ENCODE measurements around the gene BAIAP2L1.

Gene BAIAP2L1

DNA sequence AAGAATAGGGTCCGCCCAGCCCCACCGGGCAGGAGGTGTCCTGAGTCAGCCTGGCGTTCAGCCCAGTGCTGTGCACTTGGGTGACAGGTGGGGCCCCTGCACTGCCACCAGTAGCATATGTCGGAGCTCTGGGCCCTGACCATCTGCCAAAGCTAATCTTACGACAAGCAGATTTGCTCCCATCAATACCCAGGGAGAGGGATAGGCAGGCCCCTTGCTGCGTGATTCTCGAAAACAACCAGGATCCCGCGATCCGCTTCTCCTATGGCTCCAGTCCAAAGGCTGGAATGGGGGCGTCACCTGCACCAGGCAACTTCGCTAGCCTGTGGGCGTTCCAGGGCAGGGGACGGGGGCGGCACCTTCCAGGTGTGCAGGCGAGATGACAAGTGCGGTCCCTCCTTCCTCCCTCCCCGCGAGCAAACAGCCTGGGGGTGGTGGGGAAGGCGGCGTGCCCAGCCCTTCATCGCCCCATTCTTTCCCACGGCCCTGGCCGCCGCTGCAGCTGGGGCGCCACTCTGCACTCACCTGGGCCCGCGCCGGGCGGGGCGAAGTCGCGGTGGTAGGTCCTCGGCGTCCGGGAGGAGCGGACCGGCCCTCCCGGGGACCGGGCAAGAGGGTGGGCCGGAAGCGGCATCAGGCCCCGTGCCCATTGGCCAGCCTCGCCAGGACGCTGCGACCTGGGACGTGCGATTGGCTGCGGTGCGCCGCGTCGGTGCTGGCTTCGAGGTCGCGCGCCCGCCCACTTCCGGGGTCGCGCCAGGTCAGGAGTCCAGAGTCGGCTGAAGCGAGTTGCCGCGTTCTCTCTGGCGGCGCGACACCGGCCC, 149.1 kb downstream of the BAIAP2L1 start, which contains the start of gene TECPR1:
TSS of gene TECPR1 (minus strand) at position 632 of the 824 bp plus-strand sequence. CDS start 6,086 bp downstream, outside the sequence.
- DNase-seq (ENCODE audit: insufficient read length, low spot score) (peak; percentile 100), FAIRE-seq (peak; percentile 98)
- TF ChIP-seq PAX5 (IDR thresholded peaks at IDR 0.05; ENCODE audit: insufficient read depth, low read length, severe bottlenecking) (no peak), POLR2AphosphoS5 (IDR thresholded peaks at IDR 0.05; ENCODE audit: low read depth, low read length) (no peak), TAF1 (IDR thresholded peaks at IDR 0.05; ENCODE audit: low read depth, low read length) (no peak), SPI1 (IDR thresholded peaks at IDR 0.05; ENCODE audit: low read depth, low read length) (no peak), POU2F2 (IDR thresholded peaks at IDR 0.05; ENCODE audit: low read depth, low read length) (no peak), POLR2A (IDR thresholded peaks at IDR 0.05; ENCODE audit: low read depth, low read length) (no peak)

DNA sequence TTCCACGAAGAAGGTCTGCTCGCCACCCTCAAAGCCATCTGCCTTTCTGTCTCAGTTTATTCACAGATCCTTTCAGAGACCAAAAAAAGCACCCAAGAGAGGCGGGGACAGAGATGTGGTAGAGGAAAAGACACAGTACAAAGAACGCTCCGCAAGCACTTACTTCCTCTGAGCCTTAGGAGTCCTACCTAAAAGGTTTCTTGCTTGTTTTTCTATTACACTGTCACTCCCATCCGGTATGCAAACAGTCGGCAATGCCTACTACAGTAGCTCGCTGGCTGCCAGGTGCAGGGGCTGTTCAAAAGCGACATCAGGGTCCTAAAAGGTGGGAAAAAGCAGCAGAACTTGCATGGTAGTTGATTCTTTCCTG, 149.7 kb downstream of the BAIAP2L1 start:
- peak; percentile 5 for FAIRE-seq
- TF ChIP-seq POLR2A (IDR thresholded peaks at IDR 0.05; ENCODE audit: low read depth, low read length) (no peak), SPI1 (IDR thresholded peaks at IDR 0.05; ENCODE audit: low read depth, low read length) (no peak), POU2F2 (IDR thresholded peaks at IDR 0.05; ENCODE audit: low read depth, low read length) (no peak), TAF1 (IDR thresholded peaks at IDR 0.05; ENCODE audit: low read depth, low read length) (no peak), POLR2AphosphoS5 (IDR thresholded peaks at IDR 0.05; ENCODE audit: low read depth, low read length) (no peak), PAX5 (IDR thresholded peaks at IDR 0.05; ENCODE audit: insufficient read depth, low read length, severe bottlenecking) (no peak)
- no peak for DNase-seq (ENCODE audit: insufficient read length, low spot score)

- peak; percentile 60 for FAIRE-seq
- DNase-seq (ENCODE audit: insufficient read length, low spot score), result no peak
- TF ChIP-seq PAX5 (IDR thresholded peaks at IDR 0.05; ENCODE audit: insufficient read depth, low read length, severe bottlenecking) (no peak), TAF1 (IDR thresholded peaks at IDR 0.05; ENCODE audit: low read depth, low read length) (peak; percentile 30; the same call in 1 of the 2 replicates)
Observed at GRCh38 chr7:98250789-98251188, 150.1 kb downstream of the BAIAP2L1 start.

GRCh38 chr7:98249106-98249505, 151.8 kb downstream of the BAIAP2L1 start:
- FAIRE-seq, result no peak

DNA sequence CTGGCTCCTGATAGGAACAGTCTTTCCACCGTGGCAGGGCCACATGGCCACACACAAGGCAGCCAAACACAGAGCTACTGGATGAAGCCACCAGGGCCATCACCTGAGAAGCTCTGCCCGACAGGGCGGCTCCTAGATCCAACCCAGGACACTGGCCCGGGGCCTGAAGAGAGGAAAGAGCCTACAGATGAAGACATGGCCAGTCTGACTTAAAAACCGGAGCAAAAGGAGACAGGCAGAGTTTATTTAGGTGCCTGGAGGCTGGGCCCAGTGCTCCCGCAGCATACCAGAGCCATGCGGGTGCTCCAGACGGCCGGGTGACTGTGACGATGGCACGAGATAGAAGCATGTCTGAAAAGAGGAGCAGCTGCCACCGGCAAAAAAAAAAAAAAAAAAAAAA, 152.7 kb downstream of the BAIAP2L1 start:
- no peak for FAIRE-seq
- TF ChIP-seq POLR2A (IDR thresholded peaks at IDR 0.05; ENCODE audit: low read depth, low read length) (no peak), POLR2AphosphoS5 (IDR thresholded peaks at IDR 0.05; ENCODE audit: low read depth, low read length) (no peak), POU2F2 (IDR thresholded peaks at IDR 0.05; ENCODE audit: low read depth, low read length) (no peak), SPI1 (IDR thresholded peaks at IDR 0.05; ENCODE audit: low read depth, low read length) (no peak)
- no peak for DNase-seq (ENCODE audit: insufficient read length, low spot score)

More at GRCh38 chr7:98249106-98249505, 151.8 kb downstream of the BAIAP2L1 start:
- no peak for DNase-seq (ENCODE audit: insufficient read length, low spot score)
- no peak for TF ChIP-seq PAX5 (IDR thresholded peaks at IDR 0.05; ENCODE audit: insufficient read depth, low read length, severe bottlenecking)
- no peak for TF ChIP-seq TAF1 (IDR thresholded peaks at IDR 0.05; ENCODE audit: low read depth, low read length)
- 0 out of 2 replicates have a peak, but pooled peaks have one; percentile 25 for TF ChIP-seq SPI1 (IDR thresholded peaks at IDR 0.05; ENCODE audit: low read depth, low read length)

DNA sequence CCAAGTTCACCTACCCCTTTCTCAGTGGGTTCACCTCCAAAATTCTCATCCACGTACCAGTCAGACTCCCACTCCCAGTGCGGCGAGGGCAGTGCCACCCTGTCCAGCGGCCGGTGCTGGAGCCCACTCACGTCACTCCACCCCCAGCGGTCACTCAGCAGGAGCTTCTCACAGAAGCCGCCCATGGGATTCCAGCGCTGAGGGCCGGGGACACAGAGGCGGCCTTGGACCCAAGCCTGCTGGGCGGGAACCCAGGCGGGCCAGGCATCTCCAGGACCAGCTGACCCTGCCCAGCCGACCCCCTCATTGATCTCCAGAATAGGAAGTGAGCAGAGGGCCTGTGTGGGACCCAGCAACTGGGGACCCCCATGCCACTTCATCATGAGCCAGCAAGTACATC, 156.0 kb downstream of the BAIAP2L1 start:
- no peak for FAIRE-seq
- no peak for DNase-seq (ENCODE audit: insufficient read length, low spot score)
- no peak for TF ChIP-seq SPI1 (IDR thresholded peaks at IDR 0.05; ENCODE audit: low read depth, low read length)
- TF ChIP-seq TAF1 (IDR thresholded peaks at IDR 0.05; ENCODE audit: low read depth, low read length), result no peak
- TF ChIP-seq POLR2A (IDR thresholded peaks at IDR 0.05; ENCODE audit: low read depth, low read length), result no peak

- TF ChIP-seq POLR2AphosphoS5 (IDR thresholded peaks at IDR 0.05; ENCODE audit: low read depth, low read length), result no peak
- TF ChIP-seq PAX5 (IDR thresholded peaks at IDR 0.05; ENCODE audit: insufficient read depth, low read length, severe bottlenecking), result no peak
- TF ChIP-seq POU2F2 (IDR thresholded peaks at IDR 0.05; ENCODE audit: low read depth, low read length), result no peak
- TF ChIP-seq POLR2A (IDR thresholded peaks at IDR 0.05; ENCODE audit: low read depth, low read length), result no peak
- no peak for TF ChIP-seq SPI1 (IDR thresholded peaks at IDR 0.05; ENCODE audit: low read depth, low read length)
- TF ChIP-seq TAF1 (IDR thresholded peaks at IDR 0.05; ENCODE audit: low read depth, low read length), result no peak
- FAIRE-seq (peak; percentile 80), DNase-seq (ENCODE audit: insufficient read length, low spot score) (no peak)
Observed at GRCh38 chr7:98242934-98243333, 158.0 kb downstream of the BAIAP2L1 start.

GRCh38 chr7:98242342-98242741, 158.5 kb downstream of the BAIAP2L1 start:
- DNase-seq (ENCODE audit: insufficient read length, low spot score), result no peak
- peak; percentile 61 for FAIRE-seq
- no peak for TF ChIP-seq POLR2A (IDR thresholded peaks at IDR 0.05; ENCODE audit: low read depth, low read length)
- no peak for TF ChIP-seq POLR2AphosphoS5 (IDR thresholded peaks at IDR 0.05; ENCODE audit: low read depth, low read length)

DNA sequence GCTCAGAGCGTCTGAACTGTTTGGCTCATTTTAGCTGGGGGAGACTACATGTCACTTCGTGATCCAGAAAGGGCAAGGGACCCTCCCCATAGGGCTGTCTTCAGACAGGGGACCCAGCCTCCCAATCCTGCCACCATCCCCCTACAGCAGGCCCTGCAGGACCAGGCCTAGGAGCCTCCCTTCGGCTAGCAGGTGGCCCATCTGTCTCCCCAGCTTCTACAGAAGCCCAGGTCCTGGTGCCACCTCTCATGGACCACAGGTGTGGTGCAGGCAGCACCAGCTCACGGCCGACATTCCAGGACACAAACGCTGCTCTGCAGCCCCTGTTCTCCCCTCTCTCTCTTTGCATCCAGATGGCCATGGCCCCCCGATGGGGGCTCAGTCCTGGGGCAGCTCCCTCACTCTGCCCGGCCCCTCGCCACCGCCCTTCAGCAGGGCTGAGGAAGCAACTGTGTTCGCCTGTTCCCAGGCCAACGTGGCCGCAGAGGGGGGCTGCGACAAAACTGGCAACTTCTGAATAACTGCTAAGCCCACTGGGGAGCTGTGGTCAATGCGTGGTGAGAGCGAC, 159.1 kb downstream of the BAIAP2L1 start:
- no peak for FAIRE-seq
- TF ChIP-seq POLR2A (IDR thresholded peaks at IDR 0.05; ENCODE audit: low read depth, low read length), result no peak
- TF ChIP-seq POU2F2 (IDR thresholded peaks at IDR 0.05; ENCODE audit: low read depth, low read length), result no peak
- no peak for TF ChIP-seq POLR2AphosphoS5 (IDR thresholded peaks at IDR 0.05; ENCODE audit: low read depth, low read length)
- no peak for TF ChIP-seq TAF1 (IDR thresholded peaks at IDR 0.05; ENCODE audit: low read depth, low read length)
- no peak for TF ChIP-seq PAX5 (IDR thresholded peaks at IDR 0.05; ENCODE audit: insufficient read depth, low read length, severe bottlenecking)
- TF ChIP-seq SPI1 (IDR thresholded peaks at IDR 0.05; ENCODE audit: low read depth, low read length), result no peak

More for the DNA sequence above, 159.1 kb downstream of the BAIAP2L1 start:
- no peak for DNase-seq (ENCODE audit: insufficient read length, low spot score)

All from GM12891 (cell line).